Ovary (tissue), 3 donors: Measurements from ENCODE around the gene ANKS1B.

ENCODE experiments used
- POLR2A ChIP-seq: fragments of 450-650 bp; IDR thresholded peaks from one replicate; pipeline ENCODE4 v1.6.1; 2017; ENCODE audit warnings: antibody characterized with exemption, mild to moderate bottlenecking, moderate library complexity
- TF ChIP-seq, protein P1 (sequence below), 3 donors: fragments of 450-650 bp in 2 of 3; fragments of 200-600 bp in 1 of 3; IDR thresholded peaks; one replicate each; pipeline versions ENCODE4 v1.5.1 to v1.8.0; 2016 to 2022; ENCODE audit warnings: antibody characterized with exemption in 3 of 3, mild to moderate bottlenecking in 1 of 3
- donor health status: DM: no; HTN: no; CAD: no.

DNA sequence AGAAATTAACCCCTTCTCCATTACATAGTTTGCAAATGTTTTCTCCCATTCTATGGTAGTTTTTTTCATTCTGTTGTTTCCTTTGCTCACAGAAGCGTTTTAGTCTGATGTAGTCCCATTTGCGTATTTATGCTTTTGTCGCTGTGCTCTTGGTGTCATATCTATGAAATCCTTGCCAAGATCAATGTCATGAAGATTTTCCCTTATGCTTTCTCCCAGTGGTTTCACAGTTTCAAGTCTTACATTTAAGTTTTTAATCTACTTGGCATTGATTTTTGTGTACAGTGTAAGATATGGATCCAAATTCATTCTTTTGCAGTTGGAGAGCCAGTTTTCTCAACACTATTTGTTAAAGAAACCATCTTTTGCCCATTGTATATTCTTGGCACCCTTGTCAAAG, 982.0 kb downstream of the ANKS1B start:
- TF ChIP-seq POLR2A: no peak
- TF ChIP-seq, protein P1, sequence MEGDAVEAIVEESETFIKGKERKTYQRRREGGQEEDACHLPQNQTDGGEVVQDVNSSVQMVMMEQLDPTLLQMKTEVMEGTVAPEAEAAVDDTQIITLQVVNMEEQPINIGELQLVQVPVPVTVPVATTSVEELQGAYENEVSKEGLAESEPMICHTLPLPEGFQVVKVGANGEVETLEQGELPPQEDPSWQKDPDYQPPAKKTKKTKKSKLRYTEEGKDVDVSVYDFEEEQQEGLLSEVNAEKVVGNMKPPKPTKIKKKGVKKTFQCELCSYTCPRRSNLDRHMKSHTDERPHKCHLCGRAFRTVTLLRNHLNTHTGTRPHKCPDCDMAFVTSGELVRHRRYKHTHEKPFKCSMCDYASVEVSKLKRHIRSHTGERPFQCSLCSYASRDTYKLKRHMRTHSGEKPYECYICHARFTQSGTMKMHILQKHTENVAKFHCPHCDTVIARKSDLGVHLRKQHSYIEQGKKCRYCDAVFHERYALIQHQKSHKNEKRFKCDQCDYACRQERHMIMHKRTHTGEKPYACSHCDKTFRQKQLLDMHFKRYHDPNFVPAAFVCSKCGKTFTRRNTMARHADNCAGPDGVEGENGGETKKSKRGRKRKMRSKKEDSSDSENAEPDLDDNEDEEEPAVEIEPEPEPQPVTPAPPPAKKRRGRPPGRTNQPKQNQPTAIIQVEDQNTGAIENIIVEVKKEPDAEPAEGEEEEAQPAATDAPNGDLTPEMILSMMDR (IDR thresholded peaks at IDR 0.05): no peak
